Naive thymus-derived CD4-positive, alpha-beta T cell (primary cell): ENCODE data around the gene ANKRD44. TPM values are rescaled to one million over a fixed set of nuclear protein-coding genes. Genes with fewer than 3 reads are reported as not detected.

Experiments
- ATAC-seq: fragments of 150-1000 bp; cut with Tn5 transposase; 2 replicates; pipeline ENCODE4 v1.10.0; 2021; ENCODE audit warnings: mild to moderate bottlenecking, moderate library complexity
- CTCF ChIA-PET: fragments of 350-600 bp; sonication (Branson Sonifier 250); formaldehyde crosslinking; loops from one replicate; lab custom pipeline; 2021; ENCODE audit warnings: antibody characterized with exemption; lab: Charles Lee
- POLR2A ChIA-PET: fragments of 350-600 bp; sonication (Branson Sonifier 250); formaldehyde crosslinking; loops from one replicate; lab custom pipeline; 2021; ENCODE audit warnings: antibody characterized with exemption, inconsistent platforms; lab: Charles Lee
- DNase-seq, 9 donors: peaks; one replicate each; pipeline versions ENCODE4 v3.0.0 to v3.0.0-alpha.2; 2020 to 2022; ENCODE audit warnings: mixed read lengths in 1 of 9
- H3K27ac ChIP-seq: one replicate; pipeline ENCODE4 v1.7.0; 2013; ENCODE audit warnings: mild to moderate bottlenecking, low read depth, low read length, moderate library complexity
- H3K27me3 ChIP-seq, 2 donors: one replicate each; pipeline ENCODE4 v1.7.0; 2013; ENCODE audit warnings: low read length in 2 of 2, mild to moderate bottlenecking in 2 of 2, moderate library complexity in 2 of 2; ENCODE audit not compliant: control insufficient read depth in 2 of 2, insufficient read depth in 2 of 2
- H3K36me3 ChIP-seq, 3 experiments: 1 replicate in 2 of 3; 2 replicates in 1 of 3; pipeline ENCODE4 v1.7.0; 2013; ENCODE audit warnings: low read length in 3 of 3, mild to moderate bottlenecking in 3 of 3, moderate library complexity in 1 of 3; ENCODE audit not compliant: insufficient read depth in 3 of 3, control insufficient read depth in 2 of 3
- H3K4me1 ChIP-seq, 2 donors: one replicate each; pipeline ENCODE4 v1.7.0; 2013; ENCODE audit warnings: low read length in 2 of 2, mild to moderate bottlenecking in 2 of 2, moderate library complexity in 1 of 2; ENCODE audit not compliant: control insufficient read depth in 2 of 2, insufficient read depth in 2 of 2
- H3K4me3 ChIP-seq: 2 replicates; pipeline ENCODE4 v1.7.0; 2013; ENCODE audit warnings: mild to moderate bottlenecking, low read length
- H3K9me3 ChIP-seq, 3 experiments: 1 replicate in 2 of 3; 2 replicates in 1 of 3; pipeline ENCODE4 v1.7.0; 2013; ENCODE audit warnings: low read length in 3 of 3; ENCODE audit not compliant: control insufficient read depth in 2 of 3
- H3K27ac Mint-ChIP-seq, 9 donors: one replicate each; pipeline ENCODE4 v1.8.0; 2020 to 2022; ENCODE audit warnings: mixed read lengths in 9 of 9, mild to moderate bottlenecking in 8 of 9, moderate library complexity in 5 of 9, inconsistent platforms in 2 of 9
- H3K27me3 Mint-ChIP-seq, 5 donors: one replicate each; pipeline ENCODE4 v1.8.0; 2021 to 2022; ENCODE audit warnings: mixed read lengths in 5 of 5, mild to moderate bottlenecking in 1 of 5
- H3K36me3 Mint-ChIP-seq, 5 donors: one replicate each; pipeline ENCODE4 v1.8.0; 2020 to 2022; ENCODE audit warnings: mixed read lengths in 5 of 5, mild to moderate bottlenecking in 3 of 5, inconsistent platforms in 1 of 5
- H3K4me1 Mint-ChIP-seq, 7 donors: one replicate each; pipeline ENCODE4 v1.8.0; 2020 to 2022; ENCODE audit warnings: mixed read lengths in 7 of 7, mild to moderate bottlenecking in 3 of 7, inconsistent platforms in 1 of 7
- H3K4me3 Mint-ChIP-seq, 10 donors: one replicate each; pipeline ENCODE4 v1.8.0; 2020 to 2022; ENCODE audit warnings: mild to moderate bottlenecking in 10 of 10, mixed read lengths in 10 of 10, moderate library complexity in 6 of 10, inconsistent platforms in 2 of 10
- H3K9me3 Mint-ChIP-seq, 11 donors: one replicate each; pipeline ENCODE4 v1.8.0; 2020 to 2022; ENCODE audit warnings: mixed read lengths in 11 of 11, mild to moderate bottlenecking in 4 of 11, inconsistent platforms in 1 of 11, moderate library complexity in 1 of 11
- intact Hi-C, 2 donors: fragments of 100-400 bp; cut with micrococcal nuclease; formaldehyde crosslinking; loops; one replicate each; pipeline ENCODE4 v1.15.1; 2023
- polyA plus RNA-seq, 2 donors: library from polyadenylated mRNA; unstranded; fragments of 300-500 nt; fragmentation: Illumina TruSeq; gene quantifications; one replicate each; pipeline ENCODE4 v1.2.3, GENCODE V29; 2021
- total RNA-seq, 6 experiments: library from RNA in 5 of 6; stranded (reverse) in 5 of 6; gene quantifications; 1 replicate in 5 of 6; 2 replicates in 1 of 6; pipeline ENCODE4 v1.2.3 and lab custom pipeline; 2021 to 2026

The ANKRD44 gene
- total and polyA plus RNA-seq, 7 experiments from 2014 or later: 88.6 to 296 (median 235) TPM

- H3K9me3 ChIP-seq: no peaks in the 10 kb centered on the region
- DNase-seq: no peak
- Mint-ChIP-seq H3K36me3 (peaks cover 0 to 16% (median 0%) of the 10 kb centered on the region in 5 donors), H3K9me3 (peaks cover 0 to 12% (median 0%) of the 10 kb centered on the region in 11 donors), H3K4me1 (peaks cover 44 to 81% (median 71%) of the 10 kb centered on the region in 7 donors), H3K4me3 (peak overlapping the region; percentile 26 to 86 (median 72)), H3K27ac (peak overlapping the region; percentile 86 to 98 (median 94)), H3K27me3 (no peaks in the 10 kb centered on the region)
- intact Hi-C loops: loop anchor here in 1 of 2 donors (1.0 kb wide), 1 partner anchor 51 kb away; no protein-coding TSS in a partner anchor
- H3K4me3 ChIP-seq: no peak overlapping the region
- no peaks in the 10 kb centered on the region for H3K36me3 ChIP-seq
- ChIA-PET CTCF (interaction anchor here (0.9 to 3.1 kb wide), 8 partner anchors 12 to 218 kb away, joined by 3 to 16 read pairs (median 4); no protein-coding TSS in a partner anchor), POLR2A (interaction anchor here (0.6 to 5.5 kb wide), 17 partner anchors 9 to 214 kb away, joined by 3 to 43 read pairs (median 4); partner anchors contain the start of genes ANKRD44, HSPD1 and HSPE1)
- ATAC-seq: no peak
- H3K27ac ChIP-seq: peak overlapping the region; percentile 55
- H3K27me3 ChIP-seq: no peaks in the 10 kb centered on the region
- peaks cover 48 to 71% of the 10 kb centered on the region in 2 donors for H3K4me1 ChIP-seq
Measured at GRCh38 chr2:197327073-197327471, 16.5 kb upstream of the ANKRD44 start.

- Mint-ChIP-seq H3K4me1 (peaks cover 50 to 94% (median 78%) of the 10 kb centered on the region in 7 donors), H3K36me3 (peaks cover 0 to 5% (median 0%) of the 10 kb centered on the region in 5 donors), H3K9me3 (peaks cover 0 to 6% (median 0%) of the 10 kb centered on the region in 11 donors), H3K27me3 (no peaks in the 10 kb centered on the region), H3K4me3 (peak overlapping the region in 8 of 10 donors; percentile 48 to 88 (median 70)), H3K27ac (peak overlapping the region; percentile 85 to 98 (median 94))
- H3K36me3 ChIP-seq: no peaks in the 10 kb centered on the region
- peak overlapping the region; percentile 52 for H3K27ac ChIP-seq
- H3K27me3 ChIP-seq: no peaks in the 10 kb centered on the region
- ATAC-seq: no peak
- CTCF ChIA-PET: interaction anchor here (1.0 kb wide), 1 partner anchor 53 kb away, joined by 4 read pairs; no protein-coding TSS in a partner anchor
- H3K9me3 ChIP-seq: no peaks in the 10 kb centered on the region
- no peak overlapping the region for H3K4me3 ChIP-seq
- no peak for DNase-seq
- intact Hi-C loops: loop anchor here in 1 of 2 donors (5.0 kb wide), 1 partner anchor 128 kb away; the partner anchor contains the start of gene COQ10B
- peaks cover 48 to 77% of the 10 kb centered on the region in 2 donors for H3K4me1 ChIP-seq
- POLR2A ChIA-PET: interaction anchor here (0.7 to 5.5 kb wide), 6 partner anchors 11 to 134 kb away, joined by 3 to 43 read pairs (median 4); partner anchors contain the start of gene ANKRD44
Measured at GRCh38 chr2:197324801-197325200, 14.2 kb upstream of the ANKRD44 start.

- Histone ChIP-seq H3K27ac (peak overlapping the region; percentile 73), H3K36me3 (no peaks in the 10 kb centered on the region), H3K4me1 (peaks cover 33 to 59% of the 10 kb centered on the region in 2 donors), H3K9me3 (no peaks in the 10 kb centered on the region), H3K27me3 (no peaks in the 10 kb centered on the region), H3K4me3 (peak overlapping the region; percentile 36)
- Mint-ChIP-seq H3K9me3 (peaks cover 0 to 6% (median 0%) of the 10 kb centered on the region in 11 donors), H3K4me1 (peaks cover 43 to 81% (median 71%) of the 10 kb centered on the region in 7 donors), H3K4me3 (peak overlapping the region; percentile 68 to 88 (median 76)), H3K36me3 (peaks cover 0 to 1% (median 0%) of the 10 kb centered on the region in 5 donors), H3K27ac (peak overlapping the region; percentile 96 to 99 (median 97)), H3K27me3 (no peaks in the 10 kb centered on the region)
- peak in 6 of 9 donors; percentile 43 to 65 (median 50) for DNase-seq
- ATAC-seq: peak; percentile 76
- intact Hi-C loops: loop anchor here (1.0 to 5.0 kb wide), 5 partner anchors 12 to 132 kb away; partner anchors contain the start of gene COQ10B (in 1 of the 2)
- ChIA-PET CTCF (interaction anchor here (0.6 to 1.0 kb wide), 5 partner anchors 8 to 113 kb away, joined by 3 to 4 read pairs (median 3); no protein-coding TSS in a partner anchor), POLR2A (interaction anchor here (0.6 to 2.9 kb wide), 13 partner anchors 10 to 1057 kb away, joined by 3 to 26 read pairs (median 4); partner anchors contain the start of genes ANKRD44 and SF3B1)
Measured at GRCh38 chr2:197322724-197323720, 12.4 kb upstream of the ANKRD44 start.

GRCh38 chr2:197322143-197322542 is 11.6 kb upstream of the ANKRD44 start:
- Histone ChIP-seq H3K4me1 (peaks cover 25 to 50% of the 10 kb centered on the region in 2 donors), H3K27me3 (no peaks in the 10 kb centered on the region), H3K4me3 (no peak overlapping the region), H3K36me3 (no peaks in the 10 kb centered on the region), H3K9me3 (no peaks in the 10 kb centered on the region), H3K27ac (peak overlapping the region; percentile 73)
- peaks cover 36 to 80% (median 64%) of the 10 kb centered on the region in 7 donors for H3K4me1 Mint-ChIP-seq
- peaks cover 0 to 6% (median 0%) of the 10 kb centered on the region in 11 donors for H3K9me3 Mint-ChIP-seq
- intact Hi-C loops: loop anchor here in 1 of 2 donors (2.0 to 5.0 kb wide), 3 partner anchors 19 to 130 kb away; partner anchors contain the start of gene COQ10B
- peak overlapping the region in 8 of 9 donors; percentile 97 to 99 (median 98) for H3K27ac Mint-ChIP-seq
- ChIA-PET POLR2A (interaction anchor here (0.6 to 2.9 kb wide), 9 partner anchors 9 to 705 kb away, joined by 3 to 26 read pairs (median 5); partner anchors contain the start of gene SF3B1), CTCF (interaction anchor here (0.6 to 1.8 kb wide), 3 partner anchors 8 to 112 kb away, joined by 3 to 4 read pairs (median 3); no protein-coding TSS in a partner anchor)
- DNase-seq (no peak), ATAC-seq (no peak)
- H3K27me3 Mint-ChIP-seq: no peaks in the 10 kb centered on the region
- peaks cover 0 to 1% (median 0%) of the 10 kb centered on the region in 5 donors for H3K36me3 Mint-ChIP-seq
- H3K4me3 Mint-ChIP-seq: peak overlapping the region in 7 of 10 donors; percentile 42 to 88 (median 50)

GRCh38 chr2:197315371-197315770 is 4.8 kb upstream of the ANKRD44 start:
- Mint-ChIP-seq H3K27ac (peak overlapping the region in 2 of 9 donors; percentile 73 to 99), H3K9me3 (peaks cover 0 to 1% (median 0%) of the 10 kb centered on the region in 11 donors), H3K4me1 (peaks cover 23 to 78% (median 62%) of the 10 kb centered on the region in 7 donors), H3K4me3 (no peak overlapping the region), H3K36me3 (no peaks in the 10 kb centered on the region), H3K27me3 (no peaks in the 10 kb centered on the region)
- Histone ChIP-seq H3K27ac (no peak overlapping the region), H3K36me3 (no peaks in the 10 kb centered on the region), H3K4me3 (no peak overlapping the region), H3K9me3 (no peaks in the 10 kb centered on the region), H3K4me1 (peaks cover 10 to 16% of the 10 kb centered on the region in 2 donors), H3K27me3 (no peaks in the 10 kb centered on the region)
- ATAC-seq: no peak
- no peak for DNase-seq
- intact Hi-C loops: loop anchor here in 1 of 2 donors (2.0 kb wide), 1 partner anchor 13 kb away; no protein-coding TSS in a partner anchor
- CTCF ChIA-PET: interaction anchor here (0.6 to 1.8 kb wide), 7 partner anchors 8 to 201 kb away, joined by 3 to 7 read pairs (median 3); no protein-coding TSS in a partner anchor
- POLR2A ChIA-PET: interaction anchor here (0.6 to 4.4 kb wide), 6 partner anchors 7 to 594 kb away, joined by 3 to 26 read pairs (median 4); no protein-coding TSS in a partner anchor
